ENCODE results near the gene MRPL41. TPM values are rescaled to one million over a fixed set of nuclear protein-coding genes. Genes with fewer than 3 reads are reported as not detected.
"Not testable (repeated sequence)": the region's sequence is repeated elsewhere in the genome, so short reads cannot be mapped to it uniquely, and the experiment has no call there.

Gene MRPL41
- total and polyA plus RNA-seq, 2 donors (not counting 1 experiment from before 2014, with no cell fraction given), result 10.9 to 53.2 TPM

- TF ChIP-seq CTCF (conservative IDR thresholded peaks at IDR 0.05 in 1 of 2, IDR thresholded peaks at IDR 0.05 in 1 of 2; ENCODE audit: low read depth in 1 of 2, low read length in 2 of 2) (no peak), EZH2 (IDR thresholded peaks at IDR 0.05; ENCODE audit: low read length, missing control alignments) (no peak)
- H3K9ac ChIP-seq (ENCODE audit: insufficient read depth, low read length), result no peak overlapping the region
Observed at GRCh38 chr9:137564134-137564533, 12.5 kb downstream of the MRPL41 start.

DNA sequence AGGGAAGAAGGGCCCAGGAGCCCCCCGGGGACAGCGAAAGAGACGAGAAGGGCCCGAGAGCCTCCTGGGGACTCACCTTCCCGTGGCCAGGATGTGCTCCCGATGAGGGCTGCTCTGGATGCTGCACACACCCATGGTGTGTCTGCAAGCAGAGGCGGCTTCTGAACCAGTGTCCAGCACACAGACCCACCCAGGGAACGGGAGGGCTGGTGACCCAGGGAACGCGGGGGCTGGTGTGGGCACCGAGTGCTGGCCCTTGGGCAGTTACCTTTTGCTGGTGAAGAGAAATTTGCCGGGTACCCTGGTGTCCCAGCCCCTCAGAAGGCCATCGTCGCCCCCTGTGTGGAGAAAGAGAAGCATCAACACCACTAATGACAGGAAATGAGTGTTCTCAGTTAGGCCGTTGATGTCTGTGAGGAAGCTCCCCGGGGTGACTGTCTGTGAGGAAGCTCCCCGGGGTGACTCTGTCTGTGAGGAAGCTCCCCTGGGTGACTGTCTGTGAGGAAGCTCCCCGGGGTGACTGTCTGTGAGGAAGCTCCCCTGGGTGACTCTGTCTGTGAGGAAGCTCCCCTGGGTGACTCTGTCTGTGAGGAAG is 13.2 kb downstream of the MRPL41 start:
- Histone ChIP-seq H3K27me3 (ENCODE audit: control insufficient read depth, insufficient read depth, low read length) (no peaks in the 10 kb centered on the region), H3K4me3 (replicated peaks in 1 of 4; ENCODE audit: control extremely low read depth in 1 of 4, insufficient read depth in 1 of 4, low read depth in 3 of 4, low read length in 4 of 4) (no peak overlapping the region), H3K27ac (ENCODE audit: insufficient read depth, low read length) (no peak overlapping the region), H3K9me3 (ENCODE audit: control insufficient read depth, insufficient read depth, low read depth, low read length) (no peaks in the 10 kb centered on the region), H3K79me2 (ENCODE audit: control insufficient read depth, insufficient read depth, low read length) (no peaks in the 10 kb centered on the region), H3K36me3 (ENCODE audit: control insufficient read depth, insufficient read depth, low read length) (peaks cover 7% of the 10 kb centered on the region), H2AFZ (ENCODE audit: low read length) (no peak overlapping the region), H3K4me1 (ENCODE audit: control insufficient read depth, extremely low read depth, insufficient read depth, low read length) (no peaks in the 10 kb centered on the region), H4K20me1 (ENCODE audit: control insufficient read depth, extremely low read depth, insufficient read depth, low read length) (no peaks in the 10 kb centered on the region), H3K4me2 (ENCODE audit: extremely low read depth, insufficient read depth, low read length) (no peak overlapping the region), H3K9ac (ENCODE audit: insufficient read depth, low read length) (no peak overlapping the region)
- no peak for TF ChIP-seq CTCF (conservative IDR thresholded peaks at IDR 0.05 in 1 of 2, IDR thresholded peaks at IDR 0.05 in 1 of 2; ENCODE audit: low read depth in 1 of 2, low read length in 2 of 2)
- DNase-seq (ENCODE audit: low read depth in 2 of 2), result no peak

More at GRCh38 chr9:137564134-137564533, 12.5 kb downstream of the MRPL41 start:
- H4K20me1 ChIP-seq (ENCODE audit: control insufficient read depth, extremely low read depth, insufficient read depth, low read length), result no peaks in the 10 kb centered on the region
- H3K4me1 ChIP-seq (ENCODE audit: control insufficient read depth, extremely low read depth, insufficient read depth, low read length), result no peaks in the 10 kb centered on the region
- no peaks in the 10 kb centered on the region for H3K79me2 ChIP-seq (ENCODE audit: control insufficient read depth, insufficient read depth, low read length)
- no peak overlapping the region for H3K4me3 ChIP-seq (replicated peaks in 1 of 4; ENCODE audit: control extremely low read depth in 1 of 4, insufficient read depth in 1 of 4, low read depth in 3 of 4, low read length in 4 of 4)
- no peaks in the 10 kb centered on the region for H3K27me3 ChIP-seq (ENCODE audit: control insufficient read depth, insufficient read depth, low read length)
- H3K36me3 ChIP-seq (ENCODE audit: control insufficient read depth, insufficient read depth, low read length), result peaks cover 7% of the 10 kb centered on the region
- H3K9me3 ChIP-seq (ENCODE audit: control insufficient read depth, insufficient read depth, low read depth, low read length), result no peaks in the 10 kb centered on the region
- DNase-seq (ENCODE audit: low read depth in 2 of 2), result no peak
- H3K27ac ChIP-seq (ENCODE audit: insufficient read depth, low read length), result no peak overlapping the region
- H3K4me2 ChIP-seq (ENCODE audit: extremely low read depth, insufficient read depth, low read length), result no peak overlapping the region
- H2AFZ ChIP-seq (ENCODE audit: low read length), result no peak overlapping the region

DNA sequence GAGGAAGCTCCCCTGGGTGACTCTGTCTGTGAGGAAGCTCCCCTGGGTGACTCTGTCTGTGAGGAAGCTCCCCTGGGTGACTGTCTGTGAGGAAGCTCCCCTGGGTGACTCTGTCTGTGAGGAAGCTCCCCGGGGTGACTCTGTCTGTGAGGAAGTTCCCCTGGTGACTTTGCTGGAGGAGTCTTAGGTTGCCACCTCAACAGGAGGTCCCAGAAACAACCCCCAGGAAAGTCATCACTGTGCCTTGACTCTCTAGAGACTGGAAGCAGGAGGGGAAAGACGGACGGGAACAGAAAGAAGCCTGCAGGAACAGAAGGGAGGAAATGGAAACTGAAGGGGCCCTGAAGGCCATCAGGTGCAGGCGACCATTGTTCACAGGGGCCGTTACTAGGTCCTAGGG is 16.8 kb downstream of the MRPL41 start:
- H3K9ac ChIP-seq (ENCODE audit: insufficient read depth, low read length); H3K4me2 ChIP-seq (ENCODE audit: extremely low read depth, insufficient read depth, low read length); H2AFZ ChIP-seq (ENCODE audit: low read length); H3K4me1 ChIP-seq (ENCODE audit: control insufficient read depth, extremely low read depth, insufficient read depth, low read length); H3K79me2 ChIP-seq (ENCODE audit: control insufficient read depth, insufficient read depth, low read length); H4K20me1 ChIP-seq (ENCODE audit: control insufficient read depth, extremely low read depth, insufficient read depth, low read length); H3K27ac ChIP-seq (ENCODE audit: insufficient read depth, low read length); H3K36me3 ChIP-seq (ENCODE audit: control insufficient read depth, insufficient read depth, low read length); H3K27me3 ChIP-seq (ENCODE audit: control insufficient read depth, insufficient read depth, low read length); DNase-seq (ENCODE audit: low read depth in 2 of 2); H3K4me3 ChIP-seq (replicated peaks in 1 of 4; ENCODE audit: control extremely low read depth in 1 of 4, insufficient read depth in 1 of 4, low read depth in 3 of 4, low read length in 4 of 4); H3K9me3 ChIP-seq (ENCODE audit: control insufficient read depth, insufficient read depth, low read depth, low read length): not testable (repeated sequence)

All from fibroblast of lung (primary cell).